ENCODE data around the gene SDK2.
"Not testable (repeated sequence)": the region's sequence is repeated elsewhere in the genome, so short reads cannot be mapped to it uniquely, and the experiment has no call there.

Gene SDK2

DNA sequence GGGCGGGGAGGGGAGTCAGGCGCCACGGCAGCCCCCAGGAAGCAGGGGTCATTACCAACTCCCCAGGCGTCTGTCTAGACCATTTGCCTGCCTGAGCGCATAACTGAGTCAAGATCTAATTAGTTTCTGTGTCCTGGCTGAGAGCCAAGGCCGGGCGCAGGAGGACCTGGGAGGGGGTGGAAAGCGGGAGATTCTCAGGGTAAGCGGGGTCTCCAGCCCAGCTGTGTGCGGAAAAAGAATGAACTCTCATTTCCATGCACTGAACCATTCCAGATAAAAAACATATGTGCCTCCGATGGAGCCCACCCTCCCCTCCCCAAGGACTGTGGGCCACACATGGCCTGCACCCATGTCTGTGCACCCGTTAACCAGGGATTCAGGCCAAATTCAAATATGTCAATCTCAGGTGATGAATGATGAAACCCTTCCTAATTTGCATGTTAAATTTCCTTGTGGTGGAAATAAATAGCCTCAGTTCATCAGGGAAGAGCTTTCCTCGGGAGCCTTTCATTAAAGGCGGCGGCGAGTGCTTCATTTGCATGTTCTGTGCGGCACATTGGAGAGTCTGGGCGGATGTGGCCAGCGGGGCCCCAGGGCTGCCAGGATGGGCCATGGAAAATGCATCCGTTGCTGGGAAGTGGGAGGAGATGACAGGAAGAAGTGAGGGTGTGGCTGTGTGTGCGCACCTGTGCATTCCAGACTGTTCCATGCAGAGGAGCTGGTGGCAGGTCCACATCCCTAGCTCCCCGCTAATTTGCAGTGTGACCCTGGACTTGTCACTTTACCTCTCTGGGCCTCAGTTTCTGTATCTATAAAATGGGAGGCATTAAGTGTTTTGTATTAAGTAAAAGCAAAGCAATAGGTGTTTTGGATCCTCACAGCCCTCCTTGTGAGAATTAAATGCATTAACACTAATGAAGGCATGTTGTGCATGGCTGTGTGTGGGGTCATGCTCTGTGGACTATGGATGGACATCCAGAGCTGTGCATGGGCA, 151.1 kb downstream of the SDK2 start:
- no peak for DNase-seq (ENCODE audit: low read depth in 4 of 4, low spot score in 1 of 4)

DNA sequence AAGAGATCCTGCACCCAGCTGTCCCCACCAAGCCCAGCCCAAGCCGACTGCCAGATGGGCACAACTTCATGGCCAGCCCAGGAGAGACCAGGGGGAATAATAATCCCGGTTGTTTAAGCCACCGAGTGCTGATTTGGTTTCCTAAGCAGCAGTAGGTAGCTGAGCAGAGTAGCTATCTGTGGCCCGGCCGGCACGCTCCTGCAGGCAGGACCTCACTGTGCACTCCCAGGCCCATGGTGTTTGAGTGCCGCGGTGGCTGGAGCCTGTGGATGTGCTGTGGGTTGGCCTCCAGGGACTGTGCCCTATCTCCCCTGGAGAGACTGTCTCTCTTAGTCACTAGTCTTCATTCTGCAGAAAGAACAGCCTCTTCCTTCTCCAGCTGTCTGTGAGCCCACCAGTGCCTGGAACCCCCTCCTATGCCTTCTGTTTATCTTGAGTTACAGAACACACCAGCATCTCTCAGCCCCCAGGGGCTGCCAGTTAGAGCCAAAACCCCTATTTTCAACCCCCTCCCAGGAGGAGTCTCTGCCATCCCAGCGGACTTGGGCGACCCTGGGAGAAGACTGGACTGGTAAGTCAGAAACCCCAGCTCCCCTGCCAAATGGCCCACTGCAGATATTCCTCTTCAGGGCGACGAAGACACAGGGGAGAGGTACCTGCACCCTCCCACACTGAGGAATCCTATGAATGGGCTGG, 152.0 kb downstream of the SDK2 start:
- no peak for DNase-seq (ENCODE audit: low read depth in 4 of 4, low spot score in 1 of 4)

DNA sequence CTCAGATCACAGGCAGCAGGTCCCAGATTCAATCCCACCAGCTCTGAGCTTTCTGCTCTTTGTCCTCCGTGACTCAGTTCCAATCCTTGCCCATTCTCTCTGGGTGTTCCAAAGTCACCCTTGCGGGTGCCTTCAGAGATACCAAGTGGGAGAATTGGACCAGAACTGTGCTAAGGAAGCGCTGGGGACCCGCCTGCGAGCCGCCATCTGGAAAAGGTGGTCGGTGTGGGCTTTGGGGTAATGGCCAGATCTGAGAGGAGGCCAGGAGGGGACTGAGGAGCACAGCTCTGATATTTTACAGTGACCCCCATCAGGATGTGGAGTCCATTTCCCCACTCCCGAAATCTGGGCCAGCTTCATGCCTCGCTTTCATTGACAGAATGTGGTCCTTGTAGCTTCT, 152.6 kb downstream of the SDK2 start:
- DNase-seq (ENCODE audit: low read depth in 4 of 4, low spot score in 1 of 4), result no peak

DNA sequence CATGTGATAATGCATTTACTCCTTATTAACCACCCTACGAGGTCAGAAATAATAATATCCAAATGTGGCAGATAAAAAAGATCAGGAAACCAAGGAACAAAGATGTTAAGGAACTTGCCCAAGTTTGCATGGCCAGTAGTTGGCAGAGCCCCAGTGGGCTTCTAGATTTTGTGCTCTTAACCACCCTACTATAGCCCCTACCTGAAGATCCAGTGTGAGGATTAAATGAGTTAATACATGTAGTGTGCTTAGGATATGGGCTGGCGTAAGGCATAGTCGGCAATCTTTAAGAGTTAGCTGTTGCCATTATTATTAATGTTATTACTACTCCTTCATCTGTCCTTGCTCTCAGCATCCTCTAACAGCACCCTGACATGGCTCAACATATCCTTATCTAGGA, 153.4 kb downstream of the SDK2 start:
- no peak for DNase-seq (ENCODE audit: low read depth in 4 of 4, low spot score in 1 of 4)

DNA sequence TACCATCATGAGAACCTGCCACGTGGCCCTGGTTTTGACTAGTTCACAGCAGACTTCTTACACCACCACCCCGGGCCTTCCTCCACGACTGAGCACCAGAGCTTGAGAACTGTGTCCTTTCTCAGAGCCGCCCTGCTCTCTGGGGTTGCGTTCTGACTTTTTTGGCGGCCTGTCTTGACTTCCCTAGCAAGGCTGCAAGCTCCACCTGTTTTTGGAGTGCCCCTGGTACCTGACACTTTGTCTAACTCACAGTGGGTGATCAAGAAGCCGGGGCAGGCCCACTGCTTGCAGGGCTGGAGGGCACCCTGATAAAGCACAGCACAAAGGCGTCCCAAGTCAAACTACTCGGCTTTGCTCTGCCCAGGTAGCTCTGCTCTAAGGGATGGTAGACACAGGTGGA, 154.3 kb downstream of the SDK2 start:
- DNase-seq (ENCODE audit: low read depth in 4 of 4, low spot score in 1 of 4), result no peak

DNA sequence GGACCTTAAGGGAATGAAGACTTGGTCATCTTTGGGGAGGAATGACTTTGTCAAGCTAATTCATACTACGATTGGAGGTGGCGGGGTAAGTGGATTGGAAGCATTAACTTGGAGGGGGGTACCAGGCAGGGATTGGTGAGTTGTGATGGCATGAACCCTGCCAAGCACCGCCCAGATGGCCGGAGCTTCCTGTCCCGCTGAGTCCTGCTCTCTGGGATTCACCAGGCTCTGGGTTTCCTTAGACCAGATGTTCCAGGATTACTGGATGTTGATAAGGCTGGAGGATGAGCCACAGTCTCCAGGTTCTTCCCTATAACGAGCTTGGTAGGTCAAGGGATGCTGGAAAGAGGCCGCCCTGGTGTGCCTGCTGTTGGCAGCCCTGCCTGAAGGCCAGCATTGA, 154.9 kb downstream of the SDK2 start:
- DNase-seq (ENCODE audit: low read depth in 4 of 4, low spot score in 1 of 4), result no peak

DNA sequence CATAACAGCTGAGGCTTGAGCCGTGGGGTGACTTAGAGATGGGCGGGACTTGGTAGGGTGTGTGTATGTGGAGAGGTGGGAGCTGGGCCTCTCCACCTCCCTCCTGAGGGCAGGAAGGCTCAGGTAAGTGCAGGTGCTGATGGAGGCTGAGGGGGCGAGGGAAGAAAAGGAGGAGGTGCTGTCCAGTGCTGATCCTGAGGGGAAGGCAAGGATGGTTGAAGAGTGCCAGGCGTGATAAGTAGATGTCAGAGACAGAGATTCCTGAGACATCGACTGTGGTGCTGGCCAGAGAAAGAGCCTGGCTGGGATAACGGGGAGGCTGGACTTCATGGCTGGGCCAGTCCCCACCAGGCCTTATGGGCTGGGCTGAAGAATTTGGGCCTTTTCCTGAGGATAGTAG, 159.1 kb downstream of the SDK2 start:
- no peak for DNase-seq (ENCODE audit: low read depth in 4 of 4, low spot score in 1 of 4)

DNA sequence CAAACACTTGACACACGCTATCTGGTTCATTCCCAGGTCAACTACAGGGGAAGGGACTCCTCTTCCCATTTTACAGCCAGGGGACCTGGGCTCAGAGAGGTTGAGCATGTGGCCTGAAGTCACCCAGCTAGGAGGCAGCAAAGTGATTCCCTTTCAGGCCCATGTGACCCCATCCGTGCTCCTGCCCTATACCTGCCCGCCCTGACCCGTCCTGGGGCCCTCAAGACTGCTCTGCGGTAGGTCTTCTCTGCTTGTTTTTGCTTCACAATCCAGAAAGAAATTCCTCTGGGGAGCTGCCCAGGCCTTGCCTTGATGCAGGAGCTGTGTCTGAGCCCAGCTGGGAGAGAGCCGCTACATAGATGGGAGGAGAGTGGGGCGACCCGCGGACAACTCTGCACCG, 161.4 kb downstream of the SDK2 start:
- DNase-seq (ENCODE audit: low read depth in 4 of 4, low spot score in 1 of 4), result no peak

DNA sequence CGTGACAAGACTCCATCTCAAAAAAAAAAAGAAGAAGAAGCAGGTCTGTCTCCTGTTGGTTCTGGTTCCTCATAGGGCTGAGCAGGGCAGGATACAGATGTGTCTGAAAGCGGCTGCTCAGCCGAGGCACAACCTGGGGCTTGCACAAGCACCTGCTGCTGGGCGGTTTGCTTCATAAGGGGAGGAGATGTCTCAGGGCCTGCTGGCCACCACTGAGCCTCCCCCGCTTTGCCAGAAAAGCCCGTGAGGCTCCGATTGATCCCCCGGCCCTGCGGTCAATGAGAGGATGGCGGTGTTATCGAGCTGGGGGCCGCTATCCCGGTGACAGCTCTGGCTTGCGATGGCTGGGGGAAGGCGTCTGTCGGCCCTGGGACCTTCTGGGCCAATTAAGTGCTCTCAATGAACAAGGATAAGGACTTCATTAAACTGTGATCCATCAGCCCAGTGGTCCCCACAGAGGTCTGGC, 162.0 kb downstream of the SDK2 start:
- no peak for DNase-seq (ENCODE audit: low read depth in 4 of 4, low spot score in 1 of 4)

DNA sequence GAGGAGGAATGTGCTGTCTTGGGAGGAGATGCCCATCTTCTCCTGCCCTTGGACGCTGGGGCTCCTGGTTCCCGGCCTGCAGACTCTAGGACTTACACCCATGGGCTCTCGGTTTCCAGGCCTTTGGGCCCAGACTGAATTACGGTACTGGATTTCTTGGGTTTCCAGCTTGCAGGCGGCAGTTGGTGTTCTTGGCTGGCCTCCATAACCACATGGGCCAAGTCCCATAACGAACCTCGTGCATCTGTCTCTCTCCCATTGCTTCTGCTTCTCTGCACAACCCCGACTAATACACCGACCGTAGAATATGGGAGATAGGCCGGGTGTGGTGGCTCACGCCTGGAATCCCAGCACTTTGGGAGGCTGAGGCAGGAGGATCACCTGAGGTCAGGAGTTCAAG, 162.6 kb downstream of the SDK2 start:
- DNase-seq (ENCODE audit: low read depth in 4 of 4, low spot score in 1 of 4), result no peak

DNA sequence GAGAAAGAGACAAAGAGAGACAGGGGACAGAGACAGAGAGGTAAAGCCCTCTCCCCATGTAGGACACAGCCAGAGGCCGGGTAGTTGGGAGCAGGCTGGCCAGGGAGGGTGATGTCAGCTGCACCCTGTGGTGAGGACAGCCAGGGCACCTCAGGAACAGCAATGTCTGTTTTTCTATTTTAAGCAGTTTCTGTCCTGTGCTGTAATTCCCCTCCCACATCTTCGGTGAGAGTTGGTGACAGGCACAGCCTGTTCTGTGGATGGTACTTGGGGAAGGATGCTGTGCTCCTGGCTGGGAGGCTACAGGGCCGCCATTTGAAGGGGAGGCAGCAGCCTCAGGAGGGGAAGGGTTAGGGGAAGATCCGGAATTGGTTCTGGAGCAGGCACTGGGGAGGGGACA, 163.5 kb downstream of the SDK2 start:
- DNase-seq (ENCODE audit: low read depth in 4 of 4, low spot score in 1 of 4), result no peak

DNA sequence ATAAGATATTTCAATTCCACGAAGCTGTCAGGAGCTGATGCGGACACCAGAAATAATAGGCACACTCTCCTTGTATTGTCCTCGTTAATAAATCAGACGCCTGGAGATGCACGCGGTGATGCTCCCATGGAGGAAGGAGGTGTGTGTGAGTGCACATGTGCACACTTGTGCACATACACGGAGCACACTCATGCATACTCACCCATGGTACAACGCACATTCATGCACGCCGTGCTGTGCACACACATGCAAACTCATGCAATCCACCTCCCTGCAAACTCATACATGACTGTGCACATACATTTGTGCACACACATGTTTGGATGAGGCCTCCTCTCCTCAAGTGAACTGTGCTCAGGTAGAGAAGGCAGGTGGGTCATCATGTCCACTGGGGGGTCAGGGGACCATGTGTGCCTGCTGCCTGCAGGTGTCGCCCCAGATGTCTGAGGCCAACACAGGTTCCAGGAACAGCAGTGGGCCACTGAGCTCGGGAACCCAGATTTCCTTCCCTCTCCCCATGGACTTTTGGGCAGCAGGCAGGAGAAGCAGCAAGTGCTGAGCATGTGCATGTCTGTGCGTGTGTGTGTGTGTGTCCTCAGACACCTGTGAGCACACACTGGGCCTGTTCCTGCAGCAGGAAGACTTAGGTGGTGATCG, 165.3 kb downstream of the SDK2 start:
- no peak for DNase-seq (ENCODE audit: low read depth in 4 of 4, low spot score in 1 of 4)

DNA sequence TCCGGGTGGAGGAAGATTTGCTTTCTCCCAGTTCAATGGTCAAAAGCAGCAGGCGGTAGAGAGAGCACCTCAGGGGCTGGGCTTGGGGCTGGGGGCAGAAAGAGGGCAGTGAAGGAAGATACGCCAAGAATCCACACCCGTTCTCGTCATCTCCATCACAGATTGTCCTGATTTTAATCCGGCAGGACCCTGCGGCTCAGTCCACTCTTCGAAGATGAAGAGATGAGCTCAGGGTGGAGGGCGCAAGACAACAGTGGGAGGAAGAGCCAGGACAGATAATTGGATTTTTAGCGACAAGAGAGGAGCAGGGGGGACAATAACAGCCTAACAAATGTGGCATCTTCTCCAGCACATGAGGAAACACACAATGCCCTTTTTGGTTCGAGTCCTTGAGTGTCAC, 165.9 kb downstream of the SDK2 start:
- no peak for DNase-seq (ENCODE audit: low read depth in 4 of 4, low spot score in 1 of 4)

DNA sequence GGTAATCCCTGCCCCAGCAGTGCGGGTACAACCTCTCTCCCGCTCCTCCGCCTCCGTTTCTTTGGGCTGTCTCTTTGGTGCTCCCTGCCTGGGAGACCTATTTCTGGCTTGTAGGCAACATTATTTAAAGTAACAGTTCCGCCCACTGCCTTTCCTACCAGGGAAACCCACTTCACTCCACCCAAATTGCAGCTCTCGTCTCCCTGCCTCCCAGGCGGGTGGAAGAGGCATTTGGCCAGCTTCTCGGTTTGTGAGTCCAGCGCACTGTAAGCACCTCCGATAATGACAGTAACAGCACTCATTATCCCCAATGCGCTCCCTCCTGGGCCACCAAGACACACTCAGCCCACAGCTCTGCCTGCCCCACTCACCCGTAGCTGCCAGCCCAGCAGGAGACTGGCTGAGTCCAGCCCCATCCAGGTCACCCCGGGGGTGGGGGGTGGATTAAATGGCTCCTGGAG, 167.3 kb downstream of the SDK2 start:
- DNase-seq (ENCODE audit: low read depth in 4 of 4, low spot score in 1 of 4), result no peak

DNA sequence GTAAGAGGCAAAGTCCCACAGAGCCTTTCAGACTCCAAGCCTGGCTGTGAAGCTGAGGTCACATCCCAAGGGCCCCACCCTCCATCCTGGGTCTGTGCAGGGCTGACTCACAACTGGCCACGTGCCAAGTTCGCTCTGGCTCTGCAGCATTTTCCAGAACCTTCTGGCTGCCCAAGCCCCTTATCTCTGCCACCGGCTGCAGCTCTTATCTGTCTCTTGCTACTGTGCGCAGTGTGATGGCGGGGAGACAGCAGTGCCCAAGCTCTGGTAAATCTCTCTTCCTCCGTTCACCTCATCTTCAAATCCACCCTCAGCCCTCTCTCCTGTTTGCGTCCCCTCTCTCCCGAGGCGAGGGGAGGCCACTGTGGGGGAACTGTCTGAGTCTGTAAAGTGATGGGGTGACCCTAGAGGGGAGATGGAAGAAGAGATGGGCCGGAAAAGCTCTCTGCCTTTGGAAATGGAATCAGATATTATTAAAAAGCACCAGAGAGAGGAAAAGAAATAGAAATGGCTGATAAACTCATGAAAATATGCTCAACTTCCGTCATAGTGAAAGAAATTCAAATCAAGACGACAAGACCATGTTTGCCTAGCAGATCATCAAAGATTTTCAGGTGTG, 169.8 kb downstream of the SDK2 start:
- DNase-seq (ENCODE audit: low read depth in 4 of 4, low spot score in 1 of 4), result no peak

DNA sequence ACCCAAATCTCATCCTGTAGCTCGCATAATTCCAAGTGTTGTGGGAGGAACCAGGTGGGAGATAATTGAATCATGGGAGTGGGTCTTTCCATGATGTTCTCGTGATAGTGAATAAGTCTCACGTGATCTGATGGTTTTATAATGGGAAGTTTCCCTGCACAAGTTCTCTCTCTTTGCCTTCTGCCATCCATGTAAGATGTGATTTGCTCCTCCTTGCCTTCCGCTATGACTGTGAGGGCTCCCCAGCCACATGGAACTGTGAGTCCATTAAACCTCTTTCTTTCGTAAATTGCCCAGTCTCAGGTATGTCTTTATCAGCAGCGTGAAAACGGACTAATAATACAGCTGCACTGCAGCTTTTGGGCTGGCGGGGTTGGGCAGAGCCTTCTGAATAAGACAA, 171.5 kb downstream of the SDK2 start:
- not testable (repeated sequence) for DNase-seq (ENCODE audit: low read depth in 4 of 4, low spot score in 1 of 4)

DNA sequence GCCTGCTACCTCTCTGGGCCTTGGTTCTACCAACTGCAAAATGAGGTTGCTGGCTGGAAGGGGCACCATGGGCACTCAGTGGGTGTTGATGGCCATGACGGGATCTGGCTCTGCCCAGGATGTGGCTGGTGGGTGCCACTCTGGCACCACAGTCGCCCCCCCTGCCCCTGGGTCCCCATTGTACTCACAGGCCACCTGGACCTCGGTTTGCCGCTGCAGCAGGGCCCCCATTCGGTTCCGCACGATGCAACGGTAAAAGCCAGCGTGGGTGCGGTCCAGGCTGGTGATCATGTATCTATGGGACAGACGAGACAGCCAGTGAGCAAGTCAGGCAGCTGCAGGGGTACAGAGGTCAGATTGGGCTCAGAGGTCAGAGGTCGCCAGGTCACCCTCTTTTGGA, 172.3 kb downstream of the SDK2 start:
- no peak for DNase-seq (ENCODE audit: low read depth in 4 of 4, low spot score in 1 of 4)

DNA sequence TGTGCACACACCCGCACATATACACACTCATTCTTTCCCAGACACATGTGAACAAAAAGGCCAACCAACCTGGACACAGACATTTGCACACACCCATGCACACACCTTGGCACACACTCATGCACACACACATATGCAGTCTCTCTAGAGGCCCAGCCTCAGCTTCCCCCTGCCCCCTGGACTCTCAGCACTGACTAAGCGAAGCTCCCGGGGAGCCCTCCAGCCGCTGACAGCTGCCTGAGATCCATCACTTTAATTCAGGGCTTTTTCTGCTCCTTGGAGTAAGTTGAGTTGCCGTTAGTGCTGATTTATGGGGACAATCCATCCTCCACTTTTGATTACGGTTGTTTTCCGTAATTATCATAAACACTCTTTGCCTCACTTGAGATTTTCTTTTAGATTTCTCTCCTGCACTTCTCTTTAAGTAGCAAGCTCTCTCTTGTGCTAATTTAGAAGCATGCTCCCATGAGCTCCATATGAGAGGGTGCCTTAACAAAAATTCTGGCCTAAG, 173.9 kb downstream of the SDK2 start:
- no peak for DNase-seq (ENCODE audit: low read depth in 4 of 4, low spot score in 1 of 4)

DNA sequence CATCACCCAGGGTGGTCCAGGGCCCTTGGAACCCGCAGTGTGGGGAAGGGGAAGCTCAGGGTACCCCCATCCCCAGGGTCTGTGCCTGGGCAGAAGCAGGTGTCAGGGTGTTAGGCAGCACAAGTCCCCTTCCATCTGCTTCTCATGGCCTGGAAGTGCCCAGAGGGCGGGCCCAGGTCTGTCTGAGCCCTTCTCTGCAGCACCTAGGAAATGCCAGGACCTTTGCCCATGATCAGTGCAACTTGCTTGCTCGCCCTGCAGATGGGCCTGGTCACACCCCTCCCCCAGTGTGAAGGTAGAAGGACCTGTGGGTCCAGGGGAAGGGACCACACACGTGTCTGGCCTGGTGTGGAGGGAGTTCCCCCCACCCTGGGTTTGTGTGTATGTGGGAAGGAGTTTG, 174.9 kb downstream of the SDK2 start:
- no peak for DNase-seq (ENCODE audit: low read depth in 4 of 4, low spot score in 1 of 4)

DNA sequence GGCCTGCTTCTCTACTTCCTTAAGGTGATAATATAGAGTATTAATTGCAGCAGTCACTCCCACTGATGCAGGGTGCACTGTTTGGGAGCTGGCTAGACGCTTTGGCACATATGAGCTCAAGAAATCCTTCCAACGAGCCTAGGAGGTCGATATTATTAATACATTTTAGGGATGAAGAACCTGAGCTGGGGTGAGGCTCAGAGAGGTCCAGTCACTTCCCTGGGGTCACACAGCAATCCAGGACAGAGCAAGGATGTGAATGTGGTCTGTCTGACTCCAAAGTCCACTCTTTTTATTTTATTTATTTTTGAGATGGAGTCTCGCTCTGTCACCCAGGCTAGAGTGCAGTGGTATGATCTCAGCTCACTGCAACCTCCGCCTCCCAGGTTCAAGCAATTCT, 176.0 kb downstream of the SDK2 start:
- DNase-seq (ENCODE audit: low read depth in 4 of 4, low spot score in 1 of 4), result no peak

DNA sequence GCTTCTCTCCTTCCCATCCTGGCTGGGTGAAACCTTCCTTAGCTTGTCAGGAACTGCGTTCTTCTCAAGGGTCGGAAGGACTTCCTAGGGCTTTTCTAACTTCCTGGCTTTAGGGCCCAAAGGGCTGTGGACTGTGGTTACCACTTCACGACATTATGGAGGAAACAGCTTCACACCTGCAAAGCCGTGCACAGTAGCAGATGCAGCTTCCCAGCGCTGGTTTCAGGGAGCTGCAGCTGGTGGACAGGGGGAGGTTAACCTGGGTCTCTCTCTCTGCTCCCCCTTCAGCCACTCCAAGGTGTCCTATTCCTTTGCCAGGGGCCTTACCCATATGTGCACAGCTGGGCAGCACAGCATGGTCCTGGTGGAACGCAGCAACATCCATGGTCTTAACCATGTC, 176.6 kb downstream of the SDK2 start:
- no peak for DNase-seq (ENCODE audit: low read depth in 4 of 4, low spot score in 1 of 4)

Measured in stimulated activated CD4-positive, alpha-beta T cell treated with anti-CD3 and anti-CD28 coated beads, Interleukin-1b, Interleukin-23, amount 100 ng/mL, for 24 hours (primary cell).